Activated CD8-positive, alpha-beta memory T cell treated with anti-CD3 and anti-CD28 coated beads, Interleukin-2, amount 10 ng/mL, durations not matched to agents 7 days and 5 days (primary cell): Measurements from ENCODE around the gene P3H3. TPM values are rescaled to one million over a fixed set of nuclear protein-coding genes. Genes with fewer than 3 reads are reported as not detected.
A peak's percentile ranks its signal among the peaks of the same experiment; 100 is the strongest.
"Not testable (repeated sequence)": the region's sequence is repeated elsewhere in the genome, so short reads cannot be mapped to it uniquely, and the experiment has no call there.

Experiments
- ATAC-seq: fragments of 150-1000 bp; cut with Tn5 transposase; one replicate; pipeline ENCODE4 v1.10.0; 2021; ENCODE audit warnings: moderate library complexity
- CTCF ChIA-PET: fragments of 350-600 bp; sonication (Branson Sonifier 250); formaldehyde crosslinking; loops from one replicate; lab custom pipeline; 2021; ENCODE audit warnings: antibody characterized with exemption; lab: Charles Lee
- DNase-seq: peaks from one replicate; pipeline ENCODE4 v3.0.0-alpha.2; 2020
- H3K27ac Mint-ChIP-seq: one replicate; pipeline ENCODE4 v1.8.0; 2021; ENCODE audit warnings: mild to moderate bottlenecking, mixed read lengths
- H3K27me3 Mint-ChIP-seq: one replicate; pipeline ENCODE4 v1.8.0; 2021; ENCODE audit warnings: mixed read lengths
- H3K36me3 Mint-ChIP-seq: one replicate; pipeline ENCODE4 v1.8.0; 2021; ENCODE audit warnings: mild to moderate bottlenecking, mixed read lengths
- H3K4me1 Mint-ChIP-seq: one replicate; pipeline ENCODE4 v1.8.0; 2021; ENCODE audit warnings: mixed read lengths
- H3K4me3 Mint-ChIP-seq: one replicate; pipeline ENCODE4 v1.8.0; 2021; ENCODE audit warnings: mild to moderate bottlenecking, moderate library complexity, mixed read lengths
- H3K9me3 Mint-ChIP-seq: one replicate; pipeline ENCODE4 v1.8.0; 2022; ENCODE audit warnings: low read depth, mixed read lengths
- total RNA-seq, 2 experiments: library from RNA; stranded (reverse); gene quantifications; one replicate each; pipeline ENCODE4 v1.2.3, GENCODE V29; 2021

The P3H3 gene
- total RNA-seq, 2 experiments from 2014 or later: 0.23 to 0.99 TPM

GRCh38 chr12:6855322-6855721, 27.1 kb downstream of the P3H3 start:
- H3K27me3 Mint-ChIP-seq: no peaks in the 10 kb centered on the region
- H3K36me3 Mint-ChIP-seq: peaks cover 27% of the 10 kb centered on the region
- H3K27ac Mint-ChIP-seq: no peak overlapping the region
- CTCF ChIA-PET: interaction anchor here (4.6 kb wide), 1 partner anchor 13 kb away, joined by 55 read pairs; the partner anchor contains the start of gene TPI1
- H3K9me3 Mint-ChIP-seq: no peaks in the 10 kb centered on the region
- ATAC-seq: no peak
- H3K4me1 Mint-ChIP-seq: peaks cover 26% of the 10 kb centered on the region
- no peak overlapping the region for H3K4me3 Mint-ChIP-seq
- DNase-seq: no peak

- Mint-ChIP-seq H3K4me3 (no peak overlapping the region), H3K9me3 (no peaks in the 10 kb centered on the region), H3K36me3 (peaks cover 45% of the 10 kb centered on the region), H3K4me1 (peaks cover 10% of the 10 kb centered on the region), H3K27ac (no peak overlapping the region), H3K27me3 (no peaks in the 10 kb centered on the region)
- DNase-seq (no peak), ATAC-seq (no peak)
- CTCF ChIA-PET: interaction anchor here (3.1 kb wide), 1 partner anchor 10 kb away, joined by 13 read pairs; no protein-coding TSS in a partner anchor
Measured at GRCh38 chr12:6858799-6859198, 30.6 kb downstream of the P3H3 start.

- Mint-ChIP-seq H3K27ac (no peak overlapping the region), H3K4me3 (no peak overlapping the region)
- CTCF ChIA-PET: interaction anchor here (1.2 to 3.1 kb wide), 3 partner anchors 9 to 107 kb away, joined by 3 to 13 read pairs (median 4); partner anchors contain the start of genes MLF2 and SPSB2
Measured at GRCh38 chr12:6860116-6860515, 31.9 kb downstream of the P3H3 start.

GRCh38 chr12:6860942-6861341, 32.7 kb downstream of the P3H3 start:
- Mint-ChIP-seq H3K9me3 (no peaks in the 10 kb centered on the region), H3K27me3 (no peaks in the 10 kb centered on the region), H3K4me3 (no peak overlapping the region), H3K27ac (no peak overlapping the region), H3K4me1 (peaks cover 1% of the 10 kb centered on the region), H3K36me3 (peaks cover 51% of the 10 kb centered on the region)
- ATAC-seq (no peak), DNase-seq (no peak)
- CTCF ChIA-PET: interaction anchor here (0.9 to 3.1 kb wide), 5 partner anchors 8 to 30 kb away, joined by 4 to 13 read pairs (median 4); partner anchors contain the start of gene SPSB2

More at GRCh38 chr12:6860116-6860515, 31.9 kb downstream of the P3H3 start:
- peaks cover 48% of the 10 kb centered on the region for H3K36me3 Mint-ChIP-seq
- ATAC-seq (no peak), DNase-seq (no peak)
- H3K27me3 Mint-ChIP-seq: no peaks in the 10 kb centered on the region
- H3K9me3 Mint-ChIP-seq: no peaks in the 10 kb centered on the region
- peaks cover 1% of the 10 kb centered on the region for H3K4me1 Mint-ChIP-seq

GRCh38 chr12:6861391-6861790, 33.2 kb downstream of the P3H3 start:
- no peak overlapping the region for H3K4me3 Mint-ChIP-seq
- CTCF ChIA-PET: interaction anchor here (0.9 to 3.1 kb wide), 4 partner anchors 8 to 30 kb away, joined by 4 to 13 read pairs (median 4); partner anchors contain the start of gene SPSB2
- no peaks in the 10 kb centered on the region for H3K9me3 Mint-ChIP-seq
- peaks cover 48% of the 10 kb centered on the region for H3K36me3 Mint-ChIP-seq
- H3K27ac Mint-ChIP-seq: no peak overlapping the region
- H3K27me3 Mint-ChIP-seq: no peaks in the 10 kb centered on the region
- peaks cover 3% of the 10 kb centered on the region for H3K4me1 Mint-ChIP-seq
- DNase-seq (no peak), ATAC-seq (no peak)

GRCh38 chr12:6863033-6863432, 34.8 kb downstream of the P3H3 start:
- DNase-seq (no peak), ATAC-seq (no peak)
- H3K9me3 Mint-ChIP-seq: no peaks in the 10 kb centered on the region
- no peak overlapping the region for H3K27ac Mint-ChIP-seq
- no peaks in the 10 kb centered on the region for H3K27me3 Mint-ChIP-seq
- H3K4me1 Mint-ChIP-seq: peaks cover 8% of the 10 kb centered on the region
- CTCF ChIA-PET: interaction anchor here (1.0 to 2.1 kb wide), 2 partner anchors 9 to 10 kb away, joined by 3 to 8 read pairs; partner anchors contain the start of gene SPSB2
- H3K4me3 Mint-ChIP-seq: no peak overlapping the region
- H3K36me3 Mint-ChIP-seq: peaks cover 39% of the 10 kb centered on the region

GRCh38 chr12:6863586-6864321, 35.5 kb downstream of the P3H3 start:
- Mint-ChIP-seq H3K36me3 (peaks cover 46% of the 10 kb centered on the region), H3K4me1 (peaks cover 11% of the 10 kb centered on the region), H3K9me3 (no peaks in the 10 kb centered on the region), H3K4me3 (no peak overlapping the region), H3K27ac (no peak overlapping the region), H3K27me3 (no peaks in the 10 kb centered on the region)
- no peak for ATAC-seq
- CTCF ChIA-PET: interaction anchor here (1.0 to 2.1 kb wide), 3 partner anchors 9 to 277 kb away, joined by 3 to 8 read pairs (median 3); partner anchors contain the start of gene SPSB2
- DNase-seq: no peak

- not testable (repeated sequence) for H3K27ac Mint-ChIP-seq
- CTCF ChIA-PET: interaction anchor here (1.2 to 1.3 kb wide), 2 partner anchors 26 to 278 kb away, joined by 3 to 4 read pairs; no protein-coding TSS in a partner anchor
Measured at GRCh38 chr12:6865307-6865706, 37.1 kb downstream of the P3H3 start.

GRCh38 chr12:6866163-6866919, 38.1 kb downstream of the P3H3 start:
- peak overlapping the region; percentile 98 for H3K4me3 Mint-ChIP-seq
- peaks cover 37% of the 10 kb centered on the region for H3K4me1 Mint-ChIP-seq
- CTCF ChIA-PET: interaction anchor here (0.7 to 4.9 kb wide), 9 partner anchors 13 to 142 kb away, joined by 3 to 55 read pairs (median 4); partner anchors contain the start of genes CDCA3, COPS7A, MLF2 and USP5
- H3K27ac Mint-ChIP-seq: peak overlapping the region; percentile 90
- no peaks in the 10 kb centered on the region for H3K9me3 Mint-ChIP-seq
- ATAC-seq (no peak), DNase-seq (no peak)
- no peaks in the 10 kb centered on the region for H3K27me3 Mint-ChIP-seq
- peaks cover 59% of the 10 kb centered on the region for H3K36me3 Mint-ChIP-seq

More at GRCh38 chr12:6865307-6865706, 37.1 kb downstream of the P3H3 start:
- DNase-seq, H3K4me3 Mint-ChIP-seq, H3K9me3 Mint-ChIP-seq, ATAC-seq, H3K27me3 Mint-ChIP-seq: not testable (repeated sequence)
- Mint-ChIP-seq H3K36me3 (peaks cover 59% of the 10 kb centered on the region), H3K4me1 (peaks cover 26% of the 10 kb centered on the region)

- Mint-ChIP-seq H3K9me3 (no peaks in the 10 kb centered on the region), H3K4me1 (peaks cover 43% of the 10 kb centered on the region), H3K27me3 (no peaks in the 10 kb centered on the region), H3K36me3 (peaks cover 62% of the 10 kb centered on the region), H3K4me3 (peak overlapping the region; percentile 98), H3K27ac (peak overlapping the region; percentile 90)
- no peak for DNase-seq
- CTCF ChIA-PET: interaction anchor here (0.7 to 4.9 kb wide), 11 partner anchors 14 to 143 kb away, joined by 3 to 55 read pairs (median 6); partner anchors contain the start of genes CDCA3, COPS7A, MLF2 and USP5
- ATAC-seq: peak; percentile 4
Measured at GRCh38 chr12:6866920-6867412, 38.8 kb downstream of the P3H3 start.

GRCh38 chr12:6867413-6868210, 39.4 kb downstream of the P3H3 start, which contains the start of gene TPI1:
TSS of gene TPI1 (plus strand) at chr12:6867531. CDS start at chr12:6867567, 36 bp downstream.
- ATAC-seq (peak; percentile 71), DNase-seq (peak; percentile 87)
- peaks cover 47% of the 10 kb centered on the region for H3K4me1 Mint-ChIP-seq
- peak within 1 kb of the TSS; percentile 98 for H3K4me3 Mint-ChIP-seq
- CTCF ChIA-PET: interaction anchor here (0.8 to 4.9 kb wide), 14 partner anchors 14 to 245 kb away, joined by 3 to 55 read pairs (median 6); partner anchors contain the start of genes CDCA3, COPS7A, MLF2 and USP5
- H3K27ac Mint-ChIP-seq: peak within 1 kb of the TSS; percentile 90
- no peaks in the 10 kb centered on the region for H3K27me3 Mint-ChIP-seq
- H3K9me3 Mint-ChIP-seq: no peaks in the 10 kb centered on the region
- peaks cover 61% of the 10 kb centered on the region for H3K36me3 Mint-ChIP-seq
